ENCODE measurements around the gene MAST2.

DNA sequence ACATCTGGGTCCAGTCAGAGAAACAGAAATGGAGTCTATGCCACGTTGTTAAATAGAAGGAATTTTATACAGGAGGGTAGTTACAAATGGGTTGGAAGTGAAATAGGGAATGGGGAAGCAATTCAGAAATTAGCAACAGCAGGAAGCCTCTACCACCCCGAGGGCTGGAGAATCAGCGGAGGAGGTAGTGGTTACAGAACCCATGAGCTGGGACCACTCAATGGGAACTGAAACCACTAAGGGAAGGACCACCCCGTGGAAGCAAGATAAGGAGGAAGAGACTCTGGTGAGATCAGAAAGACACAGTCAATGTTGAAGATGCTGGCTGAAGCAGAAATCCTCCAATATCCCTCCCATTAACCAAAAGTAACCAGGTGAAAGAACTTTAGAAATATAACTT lies 15.5 kb upstream of the MAST2 start:
- TF ChIP-seq EZH2 (IDR thresholded peaks at IDR 0.05; ENCODE audit: insufficient read depth, poor library complexity, severe bottlenecking) (no peak), EZH2phosphoT487 (IDR thresholded peaks at IDR 0.05; ENCODE audit: insufficient read depth, low read depth) (no peak)

All from GM23248 (cell line).